ENCODE results near the gene KLHL35.

Gene KLHL35

GRCh38 chr11:75430714-75431532 lies 2.1 kb downstream of the KLHL35 start:
- Histone ChIP-seq H3K9me3 (ENCODE audit: low read length) (no peaks in the 10 kb centered on the region), H3K36me3 (ENCODE audit: insufficient read depth, low read length) (peaks cover 3% of the 10 kb centered on the region), H3K4me3 (ENCODE audit: low read length) (peak overlapping the region; percentile 46), H3K27me3 (ENCODE audit: insufficient read depth, low read length) (peaks cover 33% of the 10 kb centered on the region), H2AFZ (ENCODE audit: low read depth, low read length) (peak overlapping the region; percentile 82), H3K4me1 (ENCODE audit: insufficient read depth, low read length) (peaks cover 20% of the 10 kb centered on the region)

- Histone ChIP-seq H3K36me3 (ENCODE audit: insufficient read depth, low read length) (peaks cover 5% of the 10 kb centered on the region), H3K4me3 (ENCODE audit: low read length) (peak overlapping the region; percentile 46), H3K9me3 (ENCODE audit: low read length) (no peaks in the 10 kb centered on the region), H3K27me3 (ENCODE audit: insufficient read depth, low read length) (peaks cover 33% of the 10 kb centered on the region), H2AFZ (ENCODE audit: low read depth, low read length) (peak overlapping the region; percentile 82), H3K4me1 (ENCODE audit: insufficient read depth, low read length) (peaks cover 21% of the 10 kb centered on the region)
Measured at GRCh38 chr11:75429902-75430713, 2.9 kb downstream of the KLHL35 start.

GRCh38 chr11:75429641-75429901 lies 3.4 kb downstream of the KLHL35 start:
- H3K4me3 ChIP-seq (ENCODE audit: low read length) = peak overlapping the region; percentile 46
- no peak overlapping the region for H2AFZ ChIP-seq (ENCODE audit: low read depth, low read length)
- H3K9me3 ChIP-seq (ENCODE audit: low read length) = no peaks in the 10 kb centered on the region
- peaks cover 6% of the 10 kb centered on the region for H3K36me3 ChIP-seq (ENCODE audit: insufficient read depth, low read length)
- peaks cover 33% of the 10 kb centered on the region for H3K27me3 ChIP-seq (ENCODE audit: insufficient read depth, low read length)
- H3K4me1 ChIP-seq (ENCODE audit: insufficient read depth, low read length) = peaks cover 26% of the 10 kb centered on the region

GRCh38 chr11:75428989-75429640 lies 3.9 kb downstream of the KLHL35 start:
- Histone ChIP-seq H3K4me3 (ENCODE audit: low read length) (no peak overlapping the region), H3K9me3 (ENCODE audit: low read length) (no peaks in the 10 kb centered on the region), H3K27me3 (ENCODE audit: insufficient read depth, low read length) (peaks cover 33% of the 10 kb centered on the region), H3K4me1 (ENCODE audit: insufficient read depth, low read length) (peaks cover 31% of the 10 kb centered on the region), H3K36me3 (ENCODE audit: insufficient read depth, low read length) (peaks cover 6% of the 10 kb centered on the region), H2AFZ (ENCODE audit: low read depth, low read length) (no peak overlapping the region)

- Histone ChIP-seq H3K4me3 (ENCODE audit: low read length) (no peak overlapping the region), H2AFZ (ENCODE audit: low read depth, low read length) (no peak overlapping the region), H3K27me3 (ENCODE audit: insufficient read depth, low read length) (peaks cover 33% of the 10 kb centered on the region), H3K36me3 (ENCODE audit: insufficient read depth, low read length) (peaks cover 6% of the 10 kb centered on the region), H3K9me3 (ENCODE audit: low read length) (no peaks in the 10 kb centered on the region), H3K4me1 (ENCODE audit: insufficient read depth, low read length) (peaks cover 34% of the 10 kb centered on the region)
Measured at GRCh38 chr11:75428281-75428724, 4.7 kb downstream of the KLHL35 start.

- Histone ChIP-seq H3K36me3 (ENCODE audit: insufficient read depth, low read length) (peaks cover 16% of the 10 kb centered on the region), H3K4me3 (ENCODE audit: low read length) (no peak overlapping the region), H3K4me1 (ENCODE audit: insufficient read depth, low read length) (peaks cover 23% of the 10 kb centered on the region), H3K9me3 (ENCODE audit: low read length) (no peaks in the 10 kb centered on the region), H2AFZ (ENCODE audit: low read depth, low read length) (no peak overlapping the region), H3K27me3 (ENCODE audit: insufficient read depth, low read length) (peaks cover 26% of the 10 kb centered on the region)
Measured at GRCh38 chr11:75427181-75427580, 5.8 kb downstream of the KLHL35 start.

- peaks cover 21% of the 10 kb centered on the region for H3K27me3 ChIP-seq (ENCODE audit: insufficient read depth, low read length)
- H3K9me3 ChIP-seq (ENCODE audit: low read length) = no peaks in the 10 kb centered on the region
- no peak overlapping the region for H2AFZ ChIP-seq (ENCODE audit: low read depth, low read length)
- H3K4me3 ChIP-seq (ENCODE audit: low read length) = no peak overlapping the region
- H3K4me1 ChIP-seq (ENCODE audit: insufficient read depth, low read length) = peaks cover 21% of the 10 kb centered on the region
- H3K36me3 ChIP-seq (ENCODE audit: insufficient read depth, low read length) = peaks cover 16% of the 10 kb centered on the region
Measured at GRCh38 chr11:75426720-75427086, 6.3 kb downstream of the KLHL35 start.

GRCh38 chr11:75425422-75425821 lies 7.6 kb downstream of the KLHL35 start:
- no peak overlapping the region for H3K4me3 ChIP-seq (ENCODE audit: low read length)
- H3K27me3 ChIP-seq (ENCODE audit: insufficient read depth, low read length) = peaks cover 8% of the 10 kb centered on the region
- H3K36me3 ChIP-seq (ENCODE audit: insufficient read depth, low read length) = peaks cover 16% of the 10 kb centered on the region
- no peak overlapping the region for H2AFZ ChIP-seq (ENCODE audit: low read depth, low read length)
- no peaks in the 10 kb centered on the region for H3K9me3 ChIP-seq (ENCODE audit: low read length)
- peaks cover 30% of the 10 kb centered on the region for H3K4me1 ChIP-seq (ENCODE audit: insufficient read depth, low read length)

GRCh38 chr11:75424396-75424795 lies 8.6 kb downstream of the KLHL35 start:
- no peak overlapping the region for H2AFZ ChIP-seq (ENCODE audit: low read depth, low read length)
- H3K9me3 ChIP-seq (ENCODE audit: low read length) = no peaks in the 10 kb centered on the region
- no peak overlapping the region for H3K4me3 ChIP-seq (ENCODE audit: low read length)
- peaks cover 29% of the 10 kb centered on the region for H3K4me1 ChIP-seq (ENCODE audit: insufficient read depth, low read length)
- peaks cover 16% of the 10 kb centered on the region for H3K36me3 ChIP-seq (ENCODE audit: insufficient read depth, low read length)
- no peaks in the 10 kb centered on the region for H3K27me3 ChIP-seq (ENCODE audit: insufficient read depth, low read length)

GRCh38 chr11:75423721-75424120 lies 9.3 kb downstream of the KLHL35 start:
- H3K4me3 ChIP-seq (ENCODE audit: low read length) = no peak overlapping the region
- H3K4me1 ChIP-seq (ENCODE audit: insufficient read depth, low read length) = peaks cover 29% of the 10 kb centered on the region
- no peaks in the 10 kb centered on the region for H3K27me3 ChIP-seq (ENCODE audit: insufficient read depth, low read length)
- no peaks in the 10 kb centered on the region for H3K9me3 ChIP-seq (ENCODE audit: low read length)
- no peak overlapping the region for H2AFZ ChIP-seq (ENCODE audit: low read depth, low read length)
- peaks cover 16% of the 10 kb centered on the region for H3K36me3 ChIP-seq (ENCODE audit: insufficient read depth, low read length)

GRCh38 chr11:75422248-75423231 lies 10.5 kb downstream of the KLHL35 start:
- no peak overlapping the region for H2AFZ ChIP-seq (ENCODE audit: low read depth, low read length)
- peaks cover 29% of the 10 kb centered on the region for H3K4me1 ChIP-seq (ENCODE audit: insufficient read depth, low read length)
- no peaks in the 10 kb centered on the region for H3K9me3 ChIP-seq (ENCODE audit: low read length)
- no peaks in the 10 kb centered on the region for H3K27me3 ChIP-seq (ENCODE audit: insufficient read depth, low read length)
- H3K36me3 ChIP-seq (ENCODE audit: insufficient read depth, low read length) = peaks cover 23% of the 10 kb centered on the region
- H3K4me3 ChIP-seq (ENCODE audit: low read length) = no peak overlapping the region

GRCh38 chr11:75421902-75422247 lies 11.1 kb downstream of the KLHL35 start:
- Histone ChIP-seq H3K4me1 (ENCODE audit: insufficient read depth, low read length) (peaks cover 29% of the 10 kb centered on the region), H3K27me3 (ENCODE audit: insufficient read depth, low read length) (no peaks in the 10 kb centered on the region)

More at GRCh38 chr11:75421902-75422247, 11.1 kb downstream of the KLHL35 start:
- Histone ChIP-seq H3K4me3 (ENCODE audit: low read length) (no peak overlapping the region), H3K36me3 (ENCODE audit: insufficient read depth, low read length) (peaks cover 26% of the 10 kb centered on the region), H2AFZ (ENCODE audit: low read depth, low read length) (no peak overlapping the region), H3K9me3 (ENCODE audit: low read length) (no peaks in the 10 kb centered on the region)

Measured in neuron (in vitro differentiated cells).